ENCODE data around the gene CCDC17.
"Not testable (repeated sequence)": the region's sequence is repeated elsewhere in the genome, so short reads cannot be mapped to it uniquely, and the experiment has no call there.

The CCDC17 gene

GRCh38 chr1:45621501-45621836, 2.4 kb downstream of the CCDC17 start:
- DNase-seq = no peak

- no peak for DNase-seq
These were observed 3.0 kb downstream of the CCDC17 start for GRCh38 chr1:45620588-45621500.

- no peak for DNase-seq
These were observed 4.5 kb downstream of the CCDC17 start for GRCh38 chr1:45619149-45619921.

- no peak for DNase-seq
These were observed 6.2 kb downstream of the CCDC17 start for GRCh38 chr1:45617618-45618017.

- no peak for DNase-seq
These were observed 8.0 kb downstream of the CCDC17 start for GRCh38 chr1:45615885-45616284.

- DNase-seq = no peak
These were observed 10.8 kb downstream of the CCDC17 start for GRCh38 chr1:45612941-45613579.

- no peak for DNase-seq
These were observed 13.1 kb downstream of the CCDC17 start for GRCh38 chr1:45610589-45611226.

- DNase-seq = no peak
These were observed 15.4 kb downstream of the CCDC17 start for GRCh38 chr1:45608175-45609156.

GRCh38 chr1:45607404-45608074, 16.3 kb downstream of the CCDC17 start:
- DNase-seq = no peak

- DNase-seq = no peak
These were observed 19.6 kb downstream of the CCDC17 start for GRCh38 chr1:45604239-45604638.

- DNase-seq = not testable (repeated sequence)
These were observed 27.1 kb downstream of the CCDC17 start for GRCh38 chr1:45596765-45597164.

- DNase-seq = no peak
These were observed 29.4 kb downstream of the CCDC17 start for GRCh38 chr1:45594412-45594811.

GRCh38 chr1:45589861-45590260, 34.0 kb downstream of the CCDC17 start:
- DNase-seq = no peak

GRCh38 chr1:45586769-45587168, 37.1 kb downstream of the CCDC17 start:
- DNase-seq = no peak

- DNase-seq = no peak
These were observed 38.3 kb downstream of the CCDC17 start for GRCh38 chr1:45585496-45586075.

GRCh38 chr1:45585110-45585426, 38.8 kb downstream of the CCDC17 start:
- no peak for DNase-seq

GRCh38 chr1:45584351-45585109, 39.3 kb downstream of the CCDC17 start:
- peak; percentile 45 to 74 for DNase-seq

GRCh38 chr1:45583666-45584350, 40.0 kb downstream of the CCDC17 start, which contains the start of gene NASP:
TSS of gene NASP (plus strand) at chr1:45584041. CDS start at chr1:45584147, 106 bp downstream.
- peak in 1 of 2 experiments; percentile 78 for DNase-seq

- DNase-seq = peak; percentile 78 to 94
These were observed 40.6 kb downstream of the CCDC17 start for GRCh38 chr1:45583264-45583665.

Measured in SW 1271 (cell line).